IPS DF 6.9 (cell line): ENCODE measurements around the gene CCDC117.

ENCODE experiments used
- DNase-seq: peaks from one replicate; pipeline ENCODE4 v3.0.0-alpha.2; 2013; ENCODE audit warnings: low read depth, low spot score
- H3K27ac ChIP-seq: one replicate; pipeline ENCODE4 v1.5.1; 2013; ENCODE audit warnings: low read length, control low read depth
- H3K27me3 ChIP-seq: 2 replicates; pipeline ENCODE4 v1.6.1; 2013; ENCODE audit warnings: mild to moderate bottlenecking, low read length; ENCODE audit not compliant: control insufficient read depth, insufficient read depth
- H3K36me3 ChIP-seq: 2 replicates; pipeline ENCODE4 v1.6.1; 2013; ENCODE audit warnings: low read length; ENCODE audit not compliant: control insufficient read depth, insufficient read depth
- H3K4me1 ChIP-seq: 2 replicates; pipeline ENCODE4 v1.6.1; 2013; ENCODE audit warnings: low read length; ENCODE audit not compliant: control insufficient read depth, insufficient read depth
- H3K4me3 ChIP-seq: 2 replicates; pipeline ENCODE4 v1.5.1; 2013; ENCODE audit warnings: mild to moderate bottlenecking, low read length
- H3K9me3 ChIP-seq: 2 replicates; pipeline ENCODE4 v1.6.1; 2013; ENCODE audit warnings: low read length, inconsistent platforms; ENCODE audit not compliant: control insufficient read depth, insufficient read depth
- WGBS: extraction: QIAGEN DNeasy Blood & Tissue Kit; methylation state at CpG from one replicate; pipeline ENCODE4 v1.1.7; 2013; ENCODE audit warnings: mixed read lengths, missing lambda C conversion rate; ENCODE audit not compliant: insufficient read length, insufficient coverage; 5-methylcytosine and 5-hydroxymethylcytosine counted together

The CCDC117 gene

GRCh38 chr22:28832731-28833130 is 60.2 kb downstream of the CCDC117 start:
- Histone ChIP-seq H3K36me3 (no peaks in the 10 kb centered on the region), H3K4me3 (no peak overlapping the region), H3K9me3 (no peaks in the 10 kb centered on the region), H3K4me1 (no peaks in the 10 kb centered on the region), H3K27ac (no peak overlapping the region), H3K27me3 (no peaks in the 10 kb centered on the region)
- no CpG with 5 or more reads among the region's 1 CpG for WGBS
- no peak for DNase-seq

DNA sequence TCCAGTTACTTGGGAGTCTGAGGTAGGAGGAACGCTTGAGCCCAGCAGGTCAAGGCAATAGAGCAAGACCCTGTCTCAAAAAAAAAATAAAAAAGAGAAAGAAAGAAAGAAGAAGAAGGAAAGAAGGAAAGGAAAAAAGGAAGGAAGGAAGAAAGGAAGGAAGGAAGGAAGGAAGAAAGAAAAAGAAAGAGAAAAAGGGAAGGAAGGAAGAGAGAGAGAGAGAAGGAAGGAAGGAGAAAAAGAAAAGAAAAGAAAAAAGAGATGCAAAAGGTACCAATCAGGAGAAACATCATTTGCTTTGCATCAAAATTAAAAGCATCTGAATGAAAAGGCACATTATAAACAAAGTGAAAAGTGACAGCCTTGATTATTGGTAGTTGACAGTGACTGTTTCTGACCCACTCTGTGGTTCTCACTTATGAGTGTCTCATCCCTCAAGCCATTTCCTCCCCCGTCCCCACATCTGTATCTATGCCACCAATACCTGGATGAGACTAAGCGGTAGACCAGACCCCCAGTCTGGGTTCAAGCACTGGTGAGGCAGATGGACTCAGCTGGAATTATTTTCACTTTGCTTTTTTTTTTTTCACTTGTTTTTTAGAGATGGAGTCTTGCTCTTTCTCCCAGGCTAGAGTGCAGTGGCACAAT is 60.9 kb downstream of the CCDC117 start:
- Histone ChIP-seq H3K27me3 (no peaks in the 10 kb centered on the region), H3K4me3 (no peak overlapping the region), H3K27ac (no peak overlapping the region), H3K4me1 (no peaks in the 10 kb centered on the region), H3K36me3 (no peaks in the 10 kb centered on the region), H3K9me3 (no peaks in the 10 kb centered on the region)
- WGBS, result no CpG with 5 or more reads among the region's 3 CpGs
- DNase-seq, result no peak

GRCh38 chr22:28835630-28836189 is 63.2 kb downstream of the CCDC117 start:
- no peak overlapping the region for H3K27ac ChIP-seq
- no peaks in the 10 kb centered on the region for H3K9me3 ChIP-seq
- no peaks in the 10 kb centered on the region for H3K27me3 ChIP-seq
- no peak for DNase-seq
- H3K4me1 ChIP-seq, result no peaks in the 10 kb centered on the region
- WGBS, result no CpG with 5 or more reads among the region's 11 CpGs
- no peaks in the 10 kb centered on the region for H3K36me3 ChIP-seq
- no peak overlapping the region for H3K4me3 ChIP-seq

GRCh38 chr22:28837640-28838039 is 65.1 kb downstream of the CCDC117 start:
- WGBS, result no CpG with 5 or more reads among the region's 6 CpGs
- Histone ChIP-seq H3K27me3 (no peaks in the 10 kb centered on the region), H3K36me3 (no peaks in the 10 kb centered on the region), H3K27ac (no peak overlapping the region), H3K4me1 (no peaks in the 10 kb centered on the region), H3K4me3 (no peak overlapping the region), H3K9me3 (no peaks in the 10 kb centered on the region)
- no peak for DNase-seq
